Amniotic stem cell (primary cell): ENCODE results near the gene OR10H3.
"Not testable (repeated sequence)": the region's sequence is repeated elsewhere in the genome, so short reads cannot be mapped to it uniquely, and the experiment has no call there.

ENCODE experiments used
- DNase-seq: peaks from one replicate; lab custom pipeline; 2025; lab: John Stamatoyannopoulos, UW

Gene OR10H3

GRCh38 chr19:15737722-15738121 is at the start of gene OR10H3:
TSS of gene OR10H3 (plus strand) at chr19:15737985. CDS start at chr19:15741393, 3,408 bp downstream.
- DNase-seq, result no peak

- no peak for DNase-seq
These were observed 41.1 kb upstream of the OR10H3 start for GRCh38 chr19:15696654-15697194.

- no peak for DNase-seq
These were observed 35.8 kb upstream of the OR10H3 start for GRCh38 chr19:15701757-15702533.

GRCh38 chr19:15702534-15702930 is 35.3 kb upstream of the OR10H3 start:
- no peak for DNase-seq

- DNase-seq, result no peak
These were observed 23.1 kb upstream of the OR10H3 start for GRCh38 chr19:15714638-15715037.

- no peak for DNase-seq
These were observed 22.1 kb upstream of the OR10H3 start for GRCh38 chr19:15715642-15716041.

GRCh38 chr19:15717809-15718208 is 20.0 kb upstream of the OR10H3 start:
- no peak for DNase-seq

GRCh38 chr19:15721268-15721667 is 16.5 kb upstream of the OR10H3 start:
- no peak for DNase-seq

- DNase-seq, result no peak
These were observed 14.8 kb upstream of the OR10H3 start for GRCh38 chr19:15722956-15723355.

- no peak for DNase-seq
These were observed 10.1 kb upstream of the OR10H3 start, which contains the start of gene OR10H2 for GRCh38 chr19:15727724-15728123. TSS of gene OR10H2 (plus strand) at chr19:15728024. CDS start at chr19:15728044, 20 bp downstream.

GRCh38 chr19:15730538-15730937 is 7.2 kb upstream of the OR10H3 start:
- no peak for DNase-seq

- no peak for DNase-seq
These were observed 5.4 kb upstream of the OR10H3 start for GRCh38 chr19:15732388-15732787.

- no peak for DNase-seq
These were observed 3.9 kb upstream of the OR10H3 start for GRCh38 chr19:15733895-15734294.

GRCh38 chr19:15740785-15741184 is 3.0 kb downstream of the OR10H3 start:
- no peak for DNase-seq

- no peak for DNase-seq
These were observed 10.5 kb downstream of the OR10H3 start for GRCh38 chr19:15748239-15748638.

GRCh38 chr19:15758379-15758778 is 20.6 kb downstream of the OR10H3 start:
- no peak for DNase-seq

GRCh38 chr19:15759962-15760565 is 22.3 kb downstream of the OR10H3 start:
- no peak for DNase-seq

- no peak for DNase-seq
These were observed 31.8 kb downstream of the OR10H3 start for GRCh38 chr19:15769586-15769985.

GRCh38 chr19:15774159-15774558 is 36.4 kb downstream of the OR10H3 start:
- DNase-seq, result not testable (repeated sequence)

- DNase-seq, result no peak
These were observed 37.5 kb downstream of the OR10H3 start for GRCh38 chr19:15775249-15775648.

GRCh38 chr19:15776264-15776663 is 38.5 kb downstream of the OR10H3 start:
- DNase-seq, result no peak

GRCh38 chr19:15776991-15777970 is 39.5 kb downstream of the OR10H3 start:
- no peak for DNase-seq
